GM12878 (cell line): ENCODE measurements around the gene OTULIN. TPM values are rescaled to one million over a fixed set of nuclear protein-coding genes. Genes with fewer than 3 reads are reported as not detected.

Source experiments
- ATAC-seq: fragments of 200-7000 bp; cut with Tn5 transposase; 3 replicates; pipeline ENCODE4 v1.9.1; 2020; ENCODE audit warnings: mild to moderate bottlenecking, moderate library complexity
- BruUV-seq: library from RNA; stranded (reverse); fragments of 400-500 nt; replicated peaks from 2 replicates; lab custom pipeline; 2021; lab: Mats Ljungman, UMichigan
- CTCF ChIA-PET: fragments of 300-600 bp; sonication (Branson Sonifier 250); formaldehyde crosslinking; extraction: SDS; loops from one replicate; lab custom pipeline; 2021; ENCODE audit warnings: inconsistent platforms; lab: Yijun Ruan, JAX
- POLR2A ChIA-PET: fragments of 350-600 bp; formaldehyde crosslinking; extraction: SDS; loops from one replicate; lab custom pipeline; 2021; ENCODE audit warnings: inconsistent platforms; lab: Charles Lee
- RAD21 ChIA-PET: fragments of 300-600 bp; sonication (Branson Sonifier 250); formaldehyde crosslinking; loops from one replicate; lab custom pipeline; 2023; ENCODE audit warnings: antibody characterized with exemption; ENCODE audit not compliant: unreplicated experiment; lab: Charles Lee
- SMC1A ChIA-PET: fragments of 300-600 bp; sonication (Branson Sonifier 250); formaldehyde crosslinking; loops from one replicate; lab custom pipeline; 2023; ENCODE audit not compliant: unreplicated experiment, uncharacterized antibody; lab: Charles Lee
- DNase-seq: peaks from one replicate; pipeline ENCODE4 v3.0.0-alpha.2; 2011; ENCODE audit warnings: low read depth, low spot score
- FAIRE-seq: peaks from 3 replicates; lab custom pipeline; 2011; peaks lifted over from hg19 to GRCh38; lab: Jason Lieb, UNC
- H2AFZ ChIP-seq: 2 replicates; pipeline ENCODE4 v1.6.0; 2011; ENCODE audit warnings: low read depth, low read length, control low read depth; ENCODE audit not compliant: control insufficient read depth
- H3K27ac ChIP-seq: 2 replicates; pipeline ENCODE4 v1.5.1; 2011; ENCODE audit warnings: control low read depth; ENCODE audit not compliant: control insufficient read depth, insufficient read depth
- H3K27me3 ChIP-seq, 2 experiments: replicated peaks in 1 of 2; 2 replicates each; pipeline versions ENCODE4 v1.6.0 to v1.6.1; 2011; ENCODE audit warnings: low read length in 1 of 2; ENCODE audit not compliant: control insufficient read depth in 2 of 2, insufficient read depth in 2 of 2
- H3K36me3 ChIP-seq, 2 experiments: 2 replicates each; pipeline ENCODE4 v1.5.1; 2011; ENCODE audit warnings: low read length in 1 of 2; ENCODE audit not compliant: control insufficient read depth in 2 of 2, insufficient read depth in 2 of 2
- H3K4me1 ChIP-seq: 2 replicates; pipeline ENCODE4 v1.6.1; 2011; ENCODE audit warnings: mild to moderate bottlenecking, low read length, moderate library complexity, mixed read lengths; ENCODE audit not compliant: control insufficient read depth, insufficient read depth
- H3K4me2 ChIP-seq: 2 replicates; pipeline ENCODE4 v1.6.0; 2011; ENCODE audit warnings: control low read depth; ENCODE audit not compliant: control insufficient read depth, insufficient read depth
- H3K4me3 ChIP-seq: fragments of 200-600 bp; sonication (generic); 2 replicates; pipeline ENCODE4 v1.5.1; 2016
- H3K79me2 ChIP-seq: 2 replicates; pipeline ENCODE4 v1.6.0; 2011; ENCODE audit warnings: low read length; ENCODE audit not compliant: control insufficient read depth, insufficient read depth
- H3K9ac ChIP-seq: 2 replicates; pipeline ENCODE4 v1.8.0; 2011; ENCODE audit warnings: low read length, control low read depth, mixed read lengths; ENCODE audit not compliant: control insufficient read depth, insufficient read depth
- H3K9me3 ChIP-seq: replicated peaks from 3 replicates; pipeline ENCODE4 v1.5.1; 2011; ENCODE audit warnings: mild to moderate bottlenecking, low read length; ENCODE audit not compliant: control insufficient read depth, insufficient read depth
- H4K20me1 ChIP-seq: 2 replicates; pipeline ENCODE4 v1.6.0; 2011; ENCODE audit not compliant: control insufficient read depth, insufficient read depth
- GABPA ChIP-seq: IDR thresholded peaks from 2 replicates; pipeline ENCODE4 v1.6.1; 2014; ENCODE audit warnings: antibody characterized with exemption, low read depth, mild to moderate bottlenecking, inconsistent platforms
- MYC ChIP-seq: IDR thresholded peaks from 2 replicates; pipeline ENCODE4 v1.6.1; 2011; ENCODE audit warnings: mild to moderate bottlenecking, low read length, moderate library complexity, inconsistent platforms; ENCODE audit not compliant: insufficient read depth, insufficient replicate concordance, insufficient read length, severe bottlenecking
- PAX5 ChIP-seq: IDR thresholded peaks from 2 replicates; pipeline ENCODE4 v1.6.1; 2011; ENCODE audit warnings: low read depth, low read length, borderline replicate concordance
- RELB ChIP-seq: fragments of 450-650 bp; IDR thresholded peaks from 2 replicates; pipeline ENCODE4 v1.6.1; 2017; ENCODE audit warnings: low read depth, mild to moderate bottlenecking, moderate library complexity
- TAF1 ChIP-seq: IDR thresholded peaks from 2 replicates; pipeline ENCODE4 v1.6.1; 2011; ENCODE audit warnings: mild to moderate bottlenecking, low read depth, low read length, borderline replicate concordance
- YBX1 ChIP-seq: fragments of 450-650 bp; IDR thresholded peaks from 2 replicates; pipeline ENCODE4 v1.6.1; 2016; ENCODE audit warnings: antibody characterized with exemption
- ZNF207 ChIP-seq: fragments of 450-650 bp; IDR thresholded peaks from 2 replicates; pipeline ENCODE4 v1.6.1; 2014; ENCODE audit warnings: antibody characterized with exemption, mild to moderate bottlenecking, borderline replicate concordance
- WGBS: methylation state at CpG from one replicate; pipeline ENCODE4 v1.1.6; 2016; ENCODE audit warnings: low lambda C conversion rate; ENCODE audit not compliant: insufficient replicate concordance, insufficient coverage; ENCODE audit errors: missing lambda C conversion rate; 5-methylcytosine and 5-hydroxymethylcytosine counted together
- in situ Hi-C: fragments of 300-500 bp; cut with MboI; formaldehyde crosslinking; loops from 9 replicates; pipeline ENCODE4 v1.14.3; 2018; ENCODE audit warnings: mixed read lengths
- intact Hi-C: fragments of 100-400 bp; cut with micrococcal nuclease; formaldehyde crosslinking; loops from one replicate; pipeline ENCODE4 v1.14.2; 2022; ENCODE audit not compliant: unreplicated experiment
- polyA plus RNA-seq, 11 experiments: library from polyadenylated mRNA; depleted of rRNA in 4 of 11; unstranded in 6 of 11; stranded (reverse) in 5 of 11; fragments of >200 nt; fragmentation: Nextera tagmentation in 4 of 11; fragmentation: Illumina TruSeq in 1 of 11; extraction: Ambion mirVana in 4 of 11; extraction: Trizol in 1 of 11; gene quantifications; 1 replicate in 1 of 11; 2 replicates in 10 of 11; pipeline versions ENCODE4 v1.2.1 to v1.2.3, GENCODE V29; 2011 to 2016; ENCODE audit warnings: inconsistent platforms in 2 of 11, missing spikeins in 2 of 11, low read depth in 1 of 11
- total RNA-seq, 4 experiments: library from RNA; depleted of rRNA in 3 of 4; stranded (reverse); fragments of >200 nt in 3 of 4; fragmentation: Illumina TruSeq in 1 of 4; extraction: Trizol in 1 of 4; gene quantifications; 2 replicates each; pipeline versions ENCODE4 v1.2.1 to v1.2.3, GENCODE V29; 2013 to 2021
- TF ChIP-seq, protein P1 (sequence below): fragments of 450-650 bp; IDR thresholded peaks from 2 replicates; pipeline ENCODE4 v1.6.1; 2014; ENCODE audit warnings: mild to moderate bottlenecking
- TF ChIP-seq, protein P2 (sequence below): IDR thresholded peaks from 2 replicates; pipeline ENCODE4 v1.6.1; 2012; ENCODE audit warnings: low read depth, low read length, improper control_type of control experiment

The OTULIN gene
- total and polyA plus RNA-seq, 10 of the 15 experiments (the other 5 are each of a cell fraction or from before 2014, with no cell fraction given): 6.6 to 70.5 (median 28.7) TPM

- TF ChIP-seq, protein P1, sequence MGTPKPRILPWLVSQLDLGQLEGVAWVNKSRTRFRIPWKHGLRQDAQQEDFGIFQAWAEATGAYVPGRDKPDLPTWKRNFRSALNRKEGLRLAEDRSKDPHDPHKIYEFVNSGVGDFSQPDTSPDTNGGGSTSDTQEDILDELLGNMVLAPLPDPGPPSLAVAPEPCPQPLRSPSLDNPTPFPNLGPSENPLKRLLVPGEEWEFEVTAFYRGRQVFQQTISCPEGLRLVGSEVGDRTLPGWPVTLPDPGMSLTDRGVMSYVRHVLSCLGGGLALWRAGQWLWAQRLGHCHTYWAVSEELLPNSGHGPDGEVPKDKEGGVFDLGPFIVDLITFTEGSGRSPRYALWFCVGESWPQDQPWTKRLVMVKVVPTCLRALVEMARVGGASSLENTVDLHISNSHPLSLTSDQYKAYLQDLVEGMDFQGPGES: no peak
- TF ChIP-seq ZNF207: no peak
- TF ChIP-seq, all 136 proteins: peak for 0
Observed at GRCh38 chr5:14737291-14737690, 72.8 kb downstream of the OTULIN start (continued).

DNA sequence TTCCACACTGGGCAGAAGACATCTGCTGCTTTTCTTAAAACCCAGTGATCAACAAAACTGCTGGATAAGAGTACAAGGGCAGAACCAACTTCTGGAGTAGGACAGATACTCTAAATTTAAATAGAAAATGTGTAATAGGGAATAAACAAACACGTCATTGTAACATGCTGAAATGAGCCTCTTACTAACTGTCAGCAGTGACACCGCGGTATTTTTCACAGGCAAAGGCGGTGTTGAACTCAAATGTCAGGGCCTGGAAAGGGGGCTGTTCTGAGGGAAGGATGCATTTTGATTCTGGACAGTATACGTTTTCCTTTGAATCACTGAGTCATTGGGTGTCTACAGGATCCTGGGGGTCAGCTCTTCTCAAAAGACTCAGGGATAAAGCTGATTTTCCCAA, 73.5 kb downstream of the OTULIN start:
- ChIA-PET SMC1A (no interaction called here), RAD21 (interaction anchor here (0.5 kb wide), 1 partner anchor 210 kb away, joined by 3 read pairs; no protein-coding TSS in a partner anchor)
- no peak overlapping the region for H3K27ac ChIP-seq
- H3K4me1 ChIP-seq: no peaks in the 10 kb centered on the region
- no peaks in the 10 kb centered on the region for H4K20me1 ChIP-seq
- 81% methylated on average over 5 of the region's 5 CpGs for WGBS
- TF ChIP-seq RELB: no peak
- TF ChIP-seq PAX5: no peak
- TF ChIP-seq, protein P2, sequence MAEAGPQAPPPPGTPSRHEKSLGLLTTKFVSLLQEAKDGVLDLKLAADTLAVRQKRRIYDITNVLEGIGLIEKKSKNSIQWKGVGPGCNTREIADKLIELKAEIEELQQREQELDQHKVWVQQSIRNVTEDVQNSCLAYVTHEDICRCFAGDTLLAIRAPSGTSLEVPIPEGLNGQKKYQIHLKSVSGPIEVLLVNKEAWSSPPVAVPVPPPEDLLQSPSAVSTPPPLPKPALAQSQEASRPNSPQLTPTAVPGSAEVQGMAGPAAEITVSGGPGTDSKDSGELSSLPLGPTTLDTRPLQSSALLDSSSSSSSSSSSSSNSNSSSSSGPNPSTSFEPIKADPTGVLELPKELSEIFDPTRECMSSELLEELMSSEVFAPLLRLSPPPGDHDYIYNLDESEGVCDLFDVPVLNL: no peak
- no peak for TF ChIP-seq GABPA
- TF ChIP-seq TAF1: no peak
- no peak for TF ChIP-seq MYC
- TF ChIP-seq YBX1: no peak
- TF ChIP-seq, all 136 proteins: peak for 0
- BruUV-seq: no TSS peak
- no peaks in the 10 kb centered on the region for H3K79me2 ChIP-seq
- no peak overlapping the region for H3K4me3 ChIP-seq
- H3K9me3 ChIP-seq: no peaks in the 10 kb centered on the region
- FAIRE-seq: no peak
- no peak overlapping the region for H2AFZ ChIP-seq
- no peaks in the 10 kb centered on the region for H3K27me3 ChIP-seq
- intact Hi-C loops: no loop called here
- in situ Hi-C loops: no loop called here
- CTCF ChIA-PET: no interaction called here
- POLR2A ChIA-PET: no interaction called here
- no peaks in the 10 kb centered on the region; a peak in 2 of 4 replicates for H3K36me3 ChIP-seq
- no peak overlapping the region for H3K4me2 ChIP-seq
- H3K9ac ChIP-seq: no peak overlapping the region
- no peak for DNase-seq
- ATAC-seq: no peak
